Astrocyte (in vitro differentiated cells and primary cell): ENCODE data around the gene COL16A1.

Source experiments
- EZH2 ChIP-seq: IDR thresholded peaks from 2 replicates; pipeline ENCODE4 v1.6.1; 2012; ENCODE audit warnings: mild to moderate bottlenecking, low read length, inconsistent platforms; ENCODE audit not compliant: insufficient read depth
- TF ChIP-seq, protein P1 (sequence below): IDR thresholded peaks from 2 replicates; pipeline ENCODE4 v1.5.1; 2011; ENCODE audit warnings: low read depth, mild to moderate bottlenecking, inconsistent platforms, low read length, moderate library complexity; ENCODE audit not compliant: insufficient read depth

DNA sequence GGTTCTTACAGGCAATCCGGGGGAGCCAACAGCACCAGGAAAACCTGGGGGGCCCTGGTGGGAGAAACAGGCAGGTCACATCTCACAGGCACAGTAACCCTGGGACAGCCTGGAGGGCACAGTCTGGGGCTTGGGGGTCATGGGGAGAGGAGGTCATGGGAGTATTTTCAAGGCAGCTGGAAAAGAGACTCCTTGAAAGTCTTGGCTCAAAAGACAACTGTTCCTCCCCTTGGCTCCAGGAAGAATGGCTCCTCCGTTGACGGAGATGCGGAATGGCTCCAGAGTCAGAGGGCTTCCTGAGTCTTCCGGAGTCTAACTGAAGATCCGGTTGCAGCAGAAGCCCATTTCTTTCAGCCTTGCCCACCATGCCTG, 33.2 kb downstream of the COL16A1 start:
- no peak for TF ChIP-seq EZH2
- TF ChIP-seq, protein P1, sequence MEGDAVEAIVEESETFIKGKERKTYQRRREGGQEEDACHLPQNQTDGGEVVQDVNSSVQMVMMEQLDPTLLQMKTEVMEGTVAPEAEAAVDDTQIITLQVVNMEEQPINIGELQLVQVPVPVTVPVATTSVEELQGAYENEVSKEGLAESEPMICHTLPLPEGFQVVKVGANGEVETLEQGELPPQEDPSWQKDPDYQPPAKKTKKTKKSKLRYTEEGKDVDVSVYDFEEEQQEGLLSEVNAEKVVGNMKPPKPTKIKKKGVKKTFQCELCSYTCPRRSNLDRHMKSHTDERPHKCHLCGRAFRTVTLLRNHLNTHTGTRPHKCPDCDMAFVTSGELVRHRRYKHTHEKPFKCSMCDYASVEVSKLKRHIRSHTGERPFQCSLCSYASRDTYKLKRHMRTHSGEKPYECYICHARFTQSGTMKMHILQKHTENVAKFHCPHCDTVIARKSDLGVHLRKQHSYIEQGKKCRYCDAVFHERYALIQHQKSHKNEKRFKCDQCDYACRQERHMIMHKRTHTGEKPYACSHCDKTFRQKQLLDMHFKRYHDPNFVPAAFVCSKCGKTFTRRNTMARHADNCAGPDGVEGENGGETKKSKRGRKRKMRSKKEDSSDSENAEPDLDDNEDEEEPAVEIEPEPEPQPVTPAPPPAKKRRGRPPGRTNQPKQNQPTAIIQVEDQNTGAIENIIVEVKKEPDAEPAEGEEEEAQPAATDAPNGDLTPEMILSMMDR, result no peak
